IMR-90 (cell line): Measurements from ENCODE around the gene ADRA2C. TPM values are rescaled to one million over a fixed set of nuclear protein-coding genes. Genes with fewer than 3 reads are reported as not detected.

Experiments used
- ATAC-seq: fragments of 200-7000 bp; cut with Tn5 transposase; 2 replicates; pipeline ENCODE4 v1.9.1; 2020; ENCODE audit warnings: low read depth, mild to moderate bottlenecking, moderate library complexity
- BruUV-seq: library from RNA; stranded (reverse); fragments of 400-500 nt; replicated peaks from 2 replicates; lab custom pipeline; 2021; lab: Mats Ljungman, UMichigan
- CTCF ChIA-PET: fragments of 300-600 bp; formaldehyde crosslinking; extraction: SDS; loops from one replicate; lab custom pipeline; 2021; ENCODE audit warnings: antibody characterized with exemption; lab: Yijun Ruan, JAX
- POLR2A ChIA-PET: fragments of 300-600 bp; sonication (Branson Sonifier 250); formaldehyde crosslinking; loops from one replicate; lab custom pipeline; 2022; ENCODE audit warnings: antibody characterized with exemption; ENCODE audit not compliant: unreplicated experiment; lab: Charles Lee
- DNase-seq: peaks from one replicate; pipeline ENCODE4 v3.0.0; 2013
- H2AFZ ChIP-seq: replicated peaks from 2 replicates; pipeline ENCODE3; 2013; ENCODE audit warnings: low read length, mild to moderate bottlenecking; ENCODE audit not compliant: poor library complexity
- H2AK5ac ChIP-seq: 2 replicates; pipeline ENCODE4 v1.6.1; 2013; ENCODE audit warnings: low read depth, low read length, inconsistent platforms
- H2AK9ac ChIP-seq: replicated peaks from 2 replicates; pipeline ENCODE3; 2013; ENCODE audit warnings: mild to moderate bottlenecking, low read depth, low read length, moderate library complexity; ENCODE audit not compliant: poor library complexity
- H2BK120ac ChIP-seq: 2 replicates; pipeline ENCODE4 v1.6.1; 2013; ENCODE audit warnings: low read depth, low read length, inconsistent platforms
- H2BK15ac ChIP-seq: 3 replicates; pipeline ENCODE4 v1.6.1; 2013; ENCODE audit warnings: low read depth, low read length, inconsistent platforms
- H2BK20ac ChIP-seq: 2 replicates; pipeline ENCODE4 v1.6.1; 2013; ENCODE audit warnings: low read depth, mild to moderate bottlenecking, inconsistent platforms, low read length, moderate library complexity
- H2BK5ac ChIP-seq: 2 replicates; pipeline ENCODE4 v1.6.1; 2013; ENCODE audit warnings: mild to moderate bottlenecking, low read depth, low read length, inconsistent platforms; ENCODE audit not compliant: poor library complexity, severe bottlenecking
- H3K14ac ChIP-seq: replicated peaks from 2 replicates; pipeline ENCODE4 v1.6.1; 2013; ENCODE audit warnings: low read depth, low read length, inconsistent platforms
- H3K18ac ChIP-seq: 2 replicates; pipeline ENCODE4 v1.6.1; 2013; ENCODE audit warnings: low read depth, low read length, control low read depth
- H3K23ac ChIP-seq: 2 replicates; pipeline ENCODE4 v1.6.1; 2013; ENCODE audit warnings: low read depth, low read length, inconsistent platforms
- H3K27ac ChIP-seq: 2 replicates; pipeline ENCODE4 v1.5.1; 2013; ENCODE audit warnings: mild to moderate bottlenecking, control low read depth, low read length; ENCODE audit not compliant: insufficient read depth
- H3K27me3 ChIP-seq: 2 replicates; pipeline ENCODE4 v1.6.1; 2013; ENCODE audit warnings: low read length; ENCODE audit not compliant: control insufficient read depth, insufficient read depth
- H3K36me3 ChIP-seq: 2 replicates; pipeline ENCODE4 v1.6.1; 2013; ENCODE audit warnings: low read length, mixed read lengths; ENCODE audit not compliant: control insufficient read depth, insufficient read depth
- H3K4ac ChIP-seq: 2 replicates; pipeline ENCODE4 v1.6.1; 2013; ENCODE audit warnings: low read depth, low read length, inconsistent platforms
- H3K4me1 ChIP-seq: 2 replicates; pipeline ENCODE4 v1.6.1; 2013; ENCODE audit warnings: low read length, mixed read lengths; ENCODE audit not compliant: control insufficient read depth, insufficient read depth
- H3K4me2 ChIP-seq: 2 replicates; pipeline ENCODE4 v1.6.1; 2013; ENCODE audit warnings: low read depth, mild to moderate bottlenecking, control low read depth, low read length, moderate library complexity
- H3K4me3 ChIP-seq: 2 replicates; pipeline ENCODE4 v1.5.1; 2013; ENCODE audit warnings: low read depth, mild to moderate bottlenecking, control low read depth, low read length, moderate library complexity; ENCODE audit not compliant: insufficient read depth
- H3K56ac ChIP-seq: 2 replicates; pipeline ENCODE4 v1.6.1; 2013; ENCODE audit warnings: low read length, inconsistent platforms; ENCODE audit not compliant: insufficient read depth; ENCODE audit errors: extremely low read depth
- H3K79me1 ChIP-seq, 2 experiments: 2 replicates each; pipeline ENCODE4 v1.6.1; 2013; ENCODE audit warnings: low read length in 2 of 2, inconsistent platforms in 1 of 2, low read depth in 1 of 2
- H3K9ac ChIP-seq: 2 replicates; pipeline ENCODE4 v1.6.1; 2013; ENCODE audit warnings: low read depth, low read length, control low read depth
- H3K9me1 ChIP-seq: 2 replicates; pipeline ENCODE4 v1.6.1; 2013; ENCODE audit warnings: low read length, inconsistent platforms; ENCODE audit not compliant: insufficient read depth
- H3K9me3 ChIP-seq: 2 replicates; pipeline ENCODE4 v1.6.1; 2013; ENCODE audit warnings: low read length; ENCODE audit not compliant: control insufficient read depth, insufficient read depth
- H4K20me1 ChIP-seq: 2 replicates; pipeline ENCODE4 v1.6.1; 2013; ENCODE audit warnings: low read length, inconsistent platforms; ENCODE audit not compliant: insufficient read depth
- H4K5ac ChIP-seq: 2 replicates; pipeline ENCODE4 v1.6.1; 2013; ENCODE audit warnings: mild to moderate bottlenecking, low read depth, low read length, control low read depth
- H4K8ac ChIP-seq, 2 experiments: 2 replicates each; pipeline ENCODE4 v1.6.1; 2013; ENCODE audit warnings: low read depth in 2 of 2, low read length in 2 of 2, control low read depth in 1 of 2, inconsistent platforms in 1 of 2
- H4K91ac ChIP-seq: 2 replicates; pipeline ENCODE4 v1.6.1; 2013; ENCODE audit warnings: low read depth, low read length, inconsistent platforms; ENCODE audit not compliant: insufficient read depth
- CEBPB ChIP-seq: IDR thresholded peaks from 2 replicates; pipeline ENCODE4 v1.6.1; 2012; ENCODE audit warnings: low read depth, low read length, improper control_type of control experiment
- CHD1 ChIP-seq: IDR thresholded peaks from 2 replicates; pipeline ENCODE4 v1.6.1; 2012; ENCODE audit warnings: low read depth, low read length, improper control_type of control experiment
- CTCF ChIP-seq: conservative IDR thresholded peaks from 2 replicates; pipeline ENCODE4 v1.5.1; 2012; ENCODE audit warnings: mild to moderate bottlenecking, low read depth, low read length, improper control_type of control experiment
- ELK1 ChIP-seq: fragments of 150-350 bp; IDR thresholded peaks from 2 replicates; pipeline ENCODE4 v1.6.1; 2016; ENCODE audit warnings: low read depth, mild to moderate bottlenecking, low read length, moderate library complexity, borderline replicate concordance
- FOS ChIP-seq: fragments of 150-350 bp; IDR thresholded peaks from 2 replicates; pipeline ENCODE4 v1.6.1; 2016; ENCODE audit warnings: low read depth, low read length
- MAZ ChIP-seq: IDR thresholded peaks from 2 replicates; pipeline ENCODE4 v1.6.1; 2012; ENCODE audit warnings: low read depth, mild to moderate bottlenecking, low read length, improper control_type of control experiment, moderate library complexity, borderline replicate concordance
- MXI1 ChIP-seq: IDR thresholded peaks from 2 replicates; pipeline ENCODE4 v1.6.1; 2012; ENCODE audit warnings: low read depth, mild to moderate bottlenecking, low read length, moderate library complexity, borderline replicate concordance
- NFE2L2 ChIP-seq: fragments of 150-350 bp; IDR thresholded peaks from 2 replicates; pipeline ENCODE4 v1.6.1; 2016; ENCODE audit warnings: low read depth, mild to moderate bottlenecking, low read length
- POLR2A ChIP-seq: IDR thresholded peaks from 2 replicates; pipeline ENCODE4 v1.6.1; 2012; ENCODE audit warnings: mild to moderate bottlenecking, low read depth, low read length
- RCOR1 ChIP-seq: IDR thresholded peaks from 2 replicates; pipeline ENCODE4 v1.6.1; 2012; ENCODE audit warnings: mild to moderate bottlenecking, low read length, improper control_type of control experiment; ENCODE audit not compliant: insufficient replicate concordance
- RFX5 ChIP-seq: IDR thresholded peaks from 2 replicates; pipeline ENCODE4 v1.8.0; 2012; ENCODE audit warnings: low read depth, mild to moderate bottlenecking, low read length, moderate library complexity
- SMC3 ChIP-seq: fragments of 150-350 bp; IDR thresholded peaks from 2 replicates; pipeline ENCODE4 v1.6.1; 2016; ENCODE audit warnings: low read depth, mild to moderate bottlenecking, antibody characterized with exemption, low read length, moderate library complexity
- WGBS, 2 experiments: methylation state at CpG; one replicate each; pipeline versions ENCODE4 v1.1.5 to v1.1.7; 2013; ENCODE audit warnings: missing lambda C conversion rate in 2 of 2; ENCODE audit not compliant: insufficient read length in 1 of 2; ENCODE audit errors: extremely low coverage in 2 of 2; 5-methylcytosine and 5-hydroxymethylcytosine counted together
- dilution Hi-C: fragments of 300-500 bp; cut with HindIII; formaldehyde crosslinking; loops from one replicate; pipeline ENCODE4 v1.14.3; 2018; ENCODE audit warnings: low sequenced_read_pairs; ENCODE audit not compliant: unreplicated experiment
- in situ Hi-C: fragments of 300-500 bp; cut with MboI; formaldehyde crosslinking; loops from 3 replicates; pipeline ENCODE4 v1.14.3; 2019; ENCODE audit warnings: low sequenced_read_pairs, inconsistent platforms, mixed read lengths
- intact Hi-C: fragments of 100-400 bp; cut with micrococcal nuclease; formaldehyde crosslinking; loops from 2 replicates; pipeline ENCODE4 v1.10.0; 2022
- polyA plus RNA-seq, 3 experiments: library from polyadenylated mRNA; depleted of rRNA; stranded (reverse); fragments of >200 nt; gene quantifications; 2 replicates each; pipeline ENCODE4 v1.2.3, GENCODE V29; 2012; ENCODE audit warnings: low replicate concordance in 1 of 3
- total RNA-seq: library from RNA; depleted of rRNA; stranded (reverse); fragments of >200 nt; gene quantifications from 2 replicates; pipeline ENCODE4 v1.2.3, GENCODE V29; 2012

The ADRA2C gene
- total and polyA plus RNA-seq, 2 of the 4 experiments (the other 2 are of a cell fraction) = under 0.01 to 0.14 TPM

GRCh38 chr4:3775005-3775404 is 8.8 kb downstream of the ADRA2C start:
- WGBS, 2 experiments = 25% methylated on average over 3 of the region's 16 CpGs; no CpG with 5 or more reads in 1 of the 2 experiments

More at GRCh38 chr4:3775005-3775404, 8.8 kb downstream of the ADRA2C start:
- H2BK20ac ChIP-seq = no peak overlapping the region
- ChIA-PET POLR2A (no interaction called here), CTCF (no interaction called here)
- H2AK5ac ChIP-seq = no peak overlapping the region
- H4K8ac ChIP-seq = no peak overlapping the region
- H2BK15ac ChIP-seq = no peak overlapping the region
- no peak overlapping the region for H2BK120ac ChIP-seq
- no peaks in the 10 kb centered on the region for H3K36me3 ChIP-seq
- no peak overlapping the region for H3K56ac ChIP-seq
- no peak overlapping the region for H3K4me3 ChIP-seq
- in situ Hi-C loops (loop anchor here (10.0 kb wide), 1 partner anchor 170 kb away; no protein-coding TSS in a partner anchor), dilution Hi-C loops (no loop called here), intact Hi-C loops (no loop called here)
- no TSS peak for BruUV-seq
- H3K4me2 ChIP-seq = no peak overlapping the region
- H2AK9ac ChIP-seq = no peak overlapping the region
- H3K4me1 ChIP-seq = no peaks in the 10 kb centered on the region
- H4K20me1 ChIP-seq = no peaks in the 10 kb centered on the region
- ATAC-seq (no peak), DNase-seq (no peak)
- no peak overlapping the region for H4K5ac ChIP-seq
- H2AFZ ChIP-seq = no peak overlapping the region
- H3K79me1 ChIP-seq = no peaks in the 10 kb centered on the region
- H3K18ac ChIP-seq = no peak overlapping the region
- H3K9me3 ChIP-seq = no peaks in the 10 kb centered on the region
- H3K9me1 ChIP-seq = no peaks in the 10 kb centered on the region
- TF ChIP-seq MXI1 = no peak
- TF ChIP-seq CTCF = no peak
- TF ChIP-seq RCOR1 = no peak
- no peak for TF ChIP-seq MAZ
- TF ChIP-seq SMC3 = no peak
- no peak for TF ChIP-seq FOS
- no peak for TF ChIP-seq NFE2L2
- no peak for TF ChIP-seq RFX5
- no peak for TF ChIP-seq CHD1
- TF ChIP-seq CEBPB = no peak
- TF ChIP-seq POLR2A = no peak
- no peak for TF ChIP-seq ELK1
- H3K27me3 ChIP-seq = peaks cover 53% of the 10 kb centered on the region
- no peak overlapping the region for H4K91ac ChIP-seq
- no peak overlapping the region for H3K23ac ChIP-seq
- H3K27ac ChIP-seq = no peak overlapping the region
- no peak overlapping the region for H2BK5ac ChIP-seq
- no peak overlapping the region for H3K14ac ChIP-seq
- H3K9ac ChIP-seq = no peak overlapping the region
- H3K4ac ChIP-seq = no peak overlapping the region
